CD4-positive, alpha-beta T cell (primary cell): ENCODE data around the gene GPR3. TPM values are rescaled to one million over a fixed set of nuclear protein-coding genes. Genes with fewer than 3 reads are reported as not detected.

ENCODE experiments used
- ATAC-seq: fragments of 200-7000 bp; cut with Tn5 transposase; one replicate; pipeline ENCODE4 v1.10.0; 2022; ENCODE audit warnings: mild to moderate bottlenecking; ENCODE audit not compliant: poor library complexity
- CTCF ChIA-PET: fragments of 350-600 bp; sonication (Branson Sonifier 250); formaldehyde crosslinking; loops from one replicate; lab custom pipeline; 2021; ENCODE audit warnings: antibody characterized with exemption, inconsistent platforms; lab: Charles Lee
- POLR2A ChIA-PET: fragments of 350-600 bp; sonication (Branson Sonifier 250); formaldehyde crosslinking; loops from one replicate; lab custom pipeline; 2021; ENCODE audit warnings: antibody characterized with exemption, inconsistent platforms; lab: Charles Lee
- DNase-seq, 14 experiments: peaks; one replicate each; pipeline ENCODE4 v3.0.0-alpha.2; 2013 to 2020; ENCODE audit warnings: mixed read lengths in 2 of 14
- H3K27ac ChIP-seq, 2 donors: one replicate each; pipeline versions ENCODE4 v1.5.1 to v1.7.0; 2013; ENCODE audit warnings: low read length in 2 of 2, low read depth in 1 of 2, mild to moderate bottlenecking in 1 of 2
- H3K27me3 ChIP-seq, 2 experiments: 1 replicate in 1 of 2; 2 replicates in 1 of 2; pipeline versions ENCODE4 v1.6.1 to v1.7.0; 2013; ENCODE audit warnings: low read length in 2 of 2, control low read depth in 1 of 2, mild to moderate bottlenecking in 1 of 2, moderate library complexity in 1 of 2; ENCODE audit not compliant: insufficient read depth in 2 of 2, control insufficient read depth in 1 of 2
- H3K36me3 ChIP-seq: one replicate; pipeline ENCODE4 v1.6.1; 2013; ENCODE audit warnings: low read length, control low read depth; ENCODE audit not compliant: insufficient read depth
- H3K4me1 ChIP-seq: one replicate; pipeline ENCODE4 v1.6.1; 2013; ENCODE audit warnings: low read length, control low read depth; ENCODE audit not compliant: insufficient read depth
- H3K4me3 ChIP-seq: one replicate; pipeline ENCODE4 v1.5.1; 2013; ENCODE audit warnings: mild to moderate bottlenecking, low read length, moderate library complexity
- H3K9me3 ChIP-seq, 2 experiments: 1 replicate in 1 of 2; 2 replicates in 1 of 2; pipeline versions ENCODE4 v1.6.1 to v1.7.0; 2013; ENCODE audit warnings: low read length in 2 of 2, mild to moderate bottlenecking in 2 of 2, control low read depth in 1 of 2, moderate library complexity in 1 of 2; ENCODE audit not compliant: control insufficient read depth in 1 of 2, insufficient read depth in 1 of 2
- H3K27ac Mint-ChIP-seq: one replicate; pipeline ENCODE4 v1.8.0; 2020; ENCODE audit warnings: mixed read lengths
- H3K27me3 Mint-ChIP-seq: one replicate; pipeline ENCODE4 v1.8.0; 2021; ENCODE audit warnings: mixed read lengths
- H3K36me3 Mint-ChIP-seq: one replicate; pipeline ENCODE4 v1.8.0; 2021; ENCODE audit warnings: low read depth, mixed read lengths
- H3K4me1 Mint-ChIP-seq: one replicate; pipeline ENCODE4 v1.8.0; 2021; ENCODE audit warnings: low read depth, mixed read lengths
- H3K4me3 Mint-ChIP-seq: one replicate; pipeline ENCODE4 v1.8.0; 2020; ENCODE audit warnings: mild to moderate bottlenecking, mixed read lengths
- H3K9me3 Mint-ChIP-seq: one replicate; pipeline ENCODE4 v1.8.0; 2020; ENCODE audit warnings: mixed read lengths
- intact Hi-C, 2 experiments: fragments of 100-400 bp; cut with DNase I in 1 of 2; cut with micrococcal nuclease in 1 of 2; formaldehyde crosslinking; loops; one replicate each; pipeline versions ENCODE4 v1.15.1 to v1.9.0; 2023 to 2025; cut with DNase I, micrococcal nuclease
- total RNA-seq, 174 experiments: library from RNA in 2 of 174; stranded (reverse) in 2 of 174; gene quantifications; one replicate each; pipeline ENCODE4 v1.2.3 and lab custom pipeline; 2021 to 2026
- TF ChIP-seq, protein P1 (sequence below): fragments of 200-600 bp; IDR thresholded peaks from one replicate; pipeline ENCODE4 v1.8.0; 2022; ENCODE audit warnings: antibody characterized with exemption, mild to moderate bottlenecking

GPR3 gene
- total RNA-seq, 2 experiments from 2014 or later, result 0.14 to 0.19 TPM

DNA sequence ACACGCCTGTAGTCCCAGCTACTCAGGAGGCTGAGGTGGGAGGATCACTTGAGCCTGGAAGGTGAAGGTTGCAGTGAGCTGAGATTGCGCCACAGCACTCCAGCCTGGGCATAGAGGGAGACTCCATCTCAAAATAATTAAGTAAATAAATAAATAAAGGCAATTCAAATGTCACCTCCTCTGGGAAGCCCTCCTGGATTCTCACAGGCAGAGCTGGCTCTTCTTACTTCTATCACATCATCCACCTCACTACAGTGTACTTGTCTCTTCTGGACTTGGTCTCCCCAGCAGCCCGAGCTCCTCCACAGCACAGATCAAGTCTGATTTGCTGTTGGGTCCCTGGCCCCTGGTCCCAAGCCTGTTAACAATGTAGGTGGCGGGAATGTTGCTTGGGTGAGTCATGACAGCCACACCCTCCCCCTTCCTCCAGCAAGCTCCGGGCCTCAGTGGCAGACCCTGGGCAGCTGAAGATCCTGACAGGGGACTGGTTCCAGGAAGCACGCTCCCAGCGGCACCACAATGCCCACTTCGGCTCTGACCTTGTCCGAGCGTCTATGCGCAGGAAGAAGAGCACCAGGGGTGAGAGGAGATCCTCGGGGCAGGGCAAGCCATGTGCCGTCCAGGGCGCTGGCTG, 45.3 kb upstream of the GPR3 start:
- Histone ChIP-seq H3K4me1 (peaks cover 43% of the 10 kb centered on the region), H3K4me3 (no peak overlapping the region), H3K27me3 (no peaks in the 10 kb centered on the region), H3K27ac (no peak overlapping the region), H3K36me3 (peaks cover 56% of the 10 kb centered on the region), H3K9me3 (no peaks in the 10 kb centered on the region)
- ChIA-PET CTCF (interaction anchor here (1.6 kb wide), 1 partner anchor 10 kb away, joined by 4 read pairs; no protein-coding TSS in a partner anchor), POLR2A (interaction anchor here (2.5 kb wide), 1 partner anchor 9 kb away, joined by 13 read pairs; no protein-coding TSS in a partner anchor)
- peaks cover 49% of the 10 kb centered on the region for H3K36me3 Mint-ChIP-seq
- DNase-seq (no peak), ATAC-seq (no peak)
- peaks cover 37% of the 10 kb centered on the region for H3K4me1 Mint-ChIP-seq
- peak overlapping the region; percentile 38 for H3K4me3 Mint-ChIP-seq
- no peaks in the 10 kb centered on the region for H3K27me3 Mint-ChIP-seq
- intact Hi-C loops, result loop anchor here in 1 of 2 experiments (10.0 kb wide), 1 partner anchor 1208 kb away; the partner anchor contains the start of gene TRNAU1AP
- no peaks in the 10 kb centered on the region for H3K9me3 Mint-ChIP-seq
- H3K27ac Mint-ChIP-seq, result peak overlapping the region; percentile 32
- TF ChIP-seq, protein P1, sequence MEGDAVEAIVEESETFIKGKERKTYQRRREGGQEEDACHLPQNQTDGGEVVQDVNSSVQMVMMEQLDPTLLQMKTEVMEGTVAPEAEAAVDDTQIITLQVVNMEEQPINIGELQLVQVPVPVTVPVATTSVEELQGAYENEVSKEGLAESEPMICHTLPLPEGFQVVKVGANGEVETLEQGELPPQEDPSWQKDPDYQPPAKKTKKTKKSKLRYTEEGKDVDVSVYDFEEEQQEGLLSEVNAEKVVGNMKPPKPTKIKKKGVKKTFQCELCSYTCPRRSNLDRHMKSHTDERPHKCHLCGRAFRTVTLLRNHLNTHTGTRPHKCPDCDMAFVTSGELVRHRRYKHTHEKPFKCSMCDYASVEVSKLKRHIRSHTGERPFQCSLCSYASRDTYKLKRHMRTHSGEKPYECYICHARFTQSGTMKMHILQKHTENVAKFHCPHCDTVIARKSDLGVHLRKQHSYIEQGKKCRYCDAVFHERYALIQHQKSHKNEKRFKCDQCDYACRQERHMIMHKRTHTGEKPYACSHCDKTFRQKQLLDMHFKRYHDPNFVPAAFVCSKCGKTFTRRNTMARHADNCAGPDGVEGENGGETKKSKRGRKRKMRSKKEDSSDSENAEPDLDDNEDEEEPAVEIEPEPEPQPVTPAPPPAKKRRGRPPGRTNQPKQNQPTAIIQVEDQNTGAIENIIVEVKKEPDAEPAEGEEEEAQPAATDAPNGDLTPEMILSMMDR, result no peak

DNA sequence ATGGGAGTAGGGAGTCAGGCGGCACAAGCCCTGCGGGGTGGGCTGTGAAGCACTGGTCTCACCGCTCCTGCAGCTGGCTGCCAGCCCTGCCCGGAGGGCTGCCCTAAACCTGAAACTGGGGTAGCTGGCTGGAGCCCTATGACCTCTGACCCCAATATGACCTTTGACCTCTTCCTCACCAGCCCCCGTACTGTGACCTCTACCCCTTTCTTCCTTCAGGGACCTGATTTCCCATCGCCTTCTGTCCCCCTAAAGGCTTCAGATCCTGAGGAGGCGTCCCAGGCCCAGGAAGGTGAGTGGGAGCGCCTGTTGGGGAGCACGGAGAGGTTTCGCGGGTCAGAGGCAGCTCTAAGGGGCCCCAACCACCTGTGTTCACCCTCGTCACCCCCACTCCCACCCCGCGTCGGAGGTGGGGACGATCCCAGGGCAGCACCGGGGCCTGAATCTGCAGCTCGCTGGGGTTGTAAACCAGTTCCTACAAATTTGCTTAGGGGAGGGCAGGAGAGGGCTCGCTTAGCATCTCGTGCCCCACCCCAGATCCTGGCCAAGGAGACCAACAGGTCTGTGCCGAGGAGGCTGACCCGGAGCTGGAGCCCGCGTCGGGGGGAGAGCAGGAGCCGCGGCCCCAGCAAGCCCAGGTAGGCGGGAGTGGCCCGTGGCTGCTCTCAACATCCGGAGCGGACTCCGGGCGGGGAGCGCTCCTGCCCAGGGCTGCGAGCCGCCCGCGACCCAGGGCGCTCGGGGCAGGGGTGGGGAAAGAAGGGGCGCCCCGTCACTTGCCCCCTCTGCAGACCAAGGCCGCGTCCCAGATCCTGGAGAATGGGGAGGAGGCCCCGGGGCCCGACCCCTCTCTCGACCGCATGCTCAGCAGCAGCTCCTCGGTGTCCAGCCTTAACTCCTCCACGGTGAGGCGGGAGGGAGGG, 43.3 kb upstream of the GPR3 start:
- ChIA-PET CTCF (interaction anchor here (0.7 to 1.3 kb wide), 2 partner anchors 8 to 17 kb away, joined by 3 to 4 read pairs; partner anchors contain the start of gene MAP3K6), POLR2A (interaction anchor here (1.2 to 1.4 kb wide), 4 partner anchors 8 to 16 kb away, joined by 3 to 13 read pairs (median 6); partner anchors contain the start of gene SYTL1)
- peaks cover 35% of the 10 kb centered on the region for H3K4me1 ChIP-seq
- H3K4me3 ChIP-seq, result peak overlapping the region; percentile 51
- H3K9me3 ChIP-seq, result no peaks in the 10 kb centered on the region
- peaks cover 58% of the 10 kb centered on the region for H3K36me3 ChIP-seq
- intact Hi-C loops, result loop anchor here (1.0 to 10.0 kb wide), 2 partner anchors 8 to 1206 kb away; partner anchors contain the start of gene TRNAU1AP (in 1 of the 2)
- TF ChIP-seq, protein P1, result no peak
- Mint-ChIP-seq H3K27me3 (no peaks in the 10 kb centered on the region), H3K9me3 (no peaks in the 10 kb centered on the region), H3K4me3 (peak overlapping the region; percentile 68), H3K4me1 (peaks cover 20% of the 10 kb centered on the region), H3K36me3 (peaks cover 36% of the 10 kb centered on the region), H3K27ac (peak overlapping the region; percentile 69)
- DNase-seq, result peak in 7 of 14 experiments; percentile 28 to 58 (median 41)
- H3K27ac ChIP-seq, result peak overlapping the region; percentile 37 to 48
- peak; percentile 87 for ATAC-seq
- H3K27me3 ChIP-seq, result no peaks in the 10 kb centered on the region
